HG03196 (cell line): ENCODE data around the gene CLEC2A.

ENCODE experiments used
- ATAC-seq: cut with Tn5 transposase; IDR thresholded peaks from one replicate; pipeline ENCODE4 v1.9.1; 2021; ENCODE audit not compliant: unreplicated experiment

CLEC2A gene

GRCh38 chr12:9935026-9935425 is 2.9 kb upstream of the CLEC2A start:
- no peak for ATAC-seq

DNA sequence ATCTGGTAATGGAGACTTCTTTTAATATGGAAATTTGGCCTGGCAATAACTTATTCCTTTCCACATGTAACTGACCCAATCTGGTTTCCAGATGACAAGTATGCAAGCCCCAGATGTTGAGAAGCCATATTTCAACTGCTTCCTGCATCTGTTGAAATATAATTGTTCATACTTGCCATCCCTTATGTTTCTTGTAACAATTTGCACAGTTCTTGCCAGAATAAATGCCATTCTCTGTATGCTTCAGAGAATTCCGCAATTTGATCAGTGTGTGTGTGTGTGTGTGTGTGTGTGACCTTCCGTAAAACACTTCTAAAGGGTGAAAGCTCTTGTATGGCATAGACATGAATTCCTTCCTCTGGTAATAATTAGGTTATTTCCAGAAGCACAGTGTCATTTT is 1.8 kb upstream of the CLEC2A start:
- ATAC-seq = no peak

DNA sequence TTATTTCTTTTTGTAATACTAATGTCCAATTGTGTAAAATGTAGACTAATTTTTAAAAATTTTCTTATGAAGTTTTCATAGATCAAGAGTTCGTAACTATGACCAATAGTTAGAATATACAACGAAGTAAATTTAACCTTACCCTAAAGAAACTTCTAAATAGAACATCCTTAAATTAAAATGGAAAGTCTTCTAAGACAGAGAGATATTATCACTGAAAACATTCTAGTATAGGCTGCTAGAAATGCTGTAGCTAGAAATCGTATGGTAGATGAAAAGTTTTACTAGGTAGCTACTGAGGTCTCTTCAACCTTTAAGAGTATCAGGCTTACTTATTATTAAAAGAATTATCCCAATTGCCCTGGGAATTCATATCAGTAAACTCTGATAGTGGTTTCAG is 925 bp downstream of the CLEC2A start:
- ATAC-seq = no peak

DNA sequence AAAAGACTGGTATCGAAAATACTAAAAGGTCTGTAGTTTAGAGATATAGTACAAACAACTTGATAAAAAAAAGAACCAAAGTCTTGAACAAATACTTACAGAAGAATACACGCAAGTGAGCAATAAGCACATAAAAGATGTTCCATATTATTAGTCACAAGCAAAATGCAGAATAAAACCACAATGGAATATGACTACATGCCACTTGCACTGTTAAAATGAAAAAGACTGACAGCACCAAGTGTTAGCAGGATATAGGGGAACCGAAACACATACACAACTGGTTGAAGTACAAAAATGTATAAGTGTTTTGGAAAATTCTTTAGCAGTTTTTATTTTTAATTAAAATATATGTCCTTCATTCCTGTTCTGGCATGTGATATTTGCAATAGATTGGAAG is 3.6 kb downstream of the CLEC2A start:
- ATAC-seq = no peak

DNA sequence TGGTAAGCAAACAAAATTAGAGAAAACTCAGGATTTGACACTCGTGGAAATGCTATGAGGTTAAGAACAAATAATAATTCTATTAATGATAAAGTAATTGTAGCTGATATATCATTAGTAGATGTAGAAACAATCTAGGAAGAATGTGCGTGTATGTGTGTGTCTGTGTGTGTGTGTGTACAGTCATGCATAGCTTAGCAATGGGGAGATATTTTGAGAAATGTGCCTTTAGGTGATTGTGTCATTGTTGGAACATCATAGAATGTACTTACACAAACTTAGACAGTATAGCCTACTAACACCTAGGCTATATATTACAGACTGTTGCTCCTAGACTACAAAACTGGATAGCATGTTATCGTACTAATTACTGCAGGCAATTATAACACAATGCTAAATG is 5.3 kb downstream of the CLEC2A start:
- ATAC-seq = no peak

- ATAC-seq = no peak
These were observed 6.3 kb downstream of the CLEC2A start for GRCh38 chr12:9925705-9926393.

- ATAC-seq = no peak
These were observed 9.7 kb downstream of the CLEC2A start for GRCh38 chr12:9922429-9922828.

DNA sequence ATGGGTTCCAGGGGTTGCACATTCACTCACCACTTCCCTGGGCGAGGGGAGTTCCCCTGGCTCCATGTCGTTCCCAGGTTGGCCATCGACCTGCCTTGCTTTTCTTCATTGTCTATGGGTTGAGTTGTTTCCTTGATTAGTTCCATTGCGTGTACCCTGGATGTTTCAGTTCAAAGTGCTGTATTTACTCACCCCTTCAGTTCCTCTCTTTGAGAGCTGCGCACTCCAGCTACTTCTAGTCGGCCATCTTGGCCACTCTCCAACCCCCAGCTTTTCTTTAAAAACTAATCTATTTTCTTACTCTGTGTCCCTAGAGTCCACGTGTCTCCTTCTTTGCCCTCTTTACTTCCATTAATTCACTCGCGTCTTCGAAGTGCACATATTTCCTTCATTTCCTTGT is 11.7 kb downstream of the CLEC2A start:
- no peak for ATAC-seq

- no peak for ATAC-seq
These were observed 12.7 kb downstream of the CLEC2A start for GRCh38 chr12:9919443-9919842.

DNA sequence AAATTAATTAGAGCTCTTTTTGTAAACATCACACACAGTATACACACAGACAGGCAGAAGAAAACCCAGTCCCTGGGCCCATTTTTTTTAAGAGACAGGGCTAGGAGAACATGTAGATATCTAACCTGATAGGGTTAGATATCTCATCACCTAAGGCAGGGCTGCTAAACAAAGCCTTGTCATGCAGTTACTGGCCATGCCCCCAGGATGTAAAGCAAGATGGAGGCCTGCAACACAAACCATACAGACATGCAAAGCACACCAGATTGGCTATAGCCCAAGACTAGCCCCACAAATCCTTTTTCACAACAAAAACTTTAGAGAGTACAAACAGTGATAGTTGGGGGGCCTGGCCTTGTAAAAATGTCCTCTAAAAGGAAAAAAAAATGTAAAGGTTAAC is 20.5 kb downstream of the CLEC2A start:
- ATAC-seq = no peak

GRCh38 chr12:9910716-9911421 is 21.3 kb downstream of the CLEC2A start:
- ATAC-seq = no peak

DNA sequence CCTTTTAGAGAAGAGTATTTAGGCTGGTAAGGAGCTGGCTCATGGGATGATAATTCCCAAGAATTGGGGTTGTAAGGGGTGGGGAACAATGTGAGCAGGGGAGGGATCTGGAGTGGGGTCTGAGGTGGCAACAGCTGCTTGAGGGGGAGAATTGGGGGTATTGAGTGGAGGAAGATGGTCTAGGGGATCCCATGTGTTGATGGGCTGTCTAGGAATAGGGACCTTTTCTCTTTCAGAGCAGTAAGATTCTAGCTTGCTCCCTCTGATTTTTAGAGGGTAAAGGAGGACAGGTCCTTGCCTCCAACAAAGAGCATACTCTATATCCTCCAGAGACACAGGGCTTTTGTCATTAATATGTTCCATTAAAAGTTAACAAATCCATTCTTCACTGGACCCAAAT is 22.4 kb downstream of the CLEC2A start:
- ATAC-seq = no peak

- ATAC-seq = no peak
These were observed 23.8 kb downstream of the CLEC2A start for GRCh38 chr12:9908350-9908749.

- no peak for ATAC-seq
These were observed 24.4 kb downstream of the CLEC2A start for GRCh38 chr12:9907769-9908168.

GRCh38 chr12:9906873-9907272 is 25.3 kb downstream of the CLEC2A start:
- no peak for ATAC-seq

GRCh38 chr12:9902539-9903228 is 29.5 kb downstream of the CLEC2A start:
- ATAC-seq = no peak

GRCh38 chr12:9900930-9901329 is 31.2 kb downstream of the CLEC2A start:
- no peak for ATAC-seq

- ATAC-seq = no peak
These were observed 33.0 kb downstream of the CLEC2A start for GRCh38 chr12:9899209-9899608.

DNA sequence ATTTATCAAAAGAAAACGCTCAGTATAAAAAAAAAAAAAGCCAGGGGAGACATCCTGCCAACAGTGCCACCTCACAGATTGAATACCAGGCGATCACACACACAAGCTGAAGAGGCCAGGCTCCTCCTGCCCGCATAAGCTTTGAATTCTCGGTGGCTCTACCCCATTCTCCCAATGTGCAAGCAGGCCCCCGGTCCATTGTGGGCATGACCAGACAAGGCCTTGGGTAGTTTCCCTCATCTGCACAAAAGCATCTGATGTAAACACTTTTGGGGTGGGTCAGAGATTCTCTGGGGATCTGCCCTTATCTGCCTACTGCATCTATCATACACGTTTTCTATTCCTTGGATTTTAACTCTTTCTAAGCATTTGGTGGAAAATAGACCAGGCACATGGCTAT is 34.6 kb downstream of the CLEC2A start:
- no peak for ATAC-seq

DNA sequence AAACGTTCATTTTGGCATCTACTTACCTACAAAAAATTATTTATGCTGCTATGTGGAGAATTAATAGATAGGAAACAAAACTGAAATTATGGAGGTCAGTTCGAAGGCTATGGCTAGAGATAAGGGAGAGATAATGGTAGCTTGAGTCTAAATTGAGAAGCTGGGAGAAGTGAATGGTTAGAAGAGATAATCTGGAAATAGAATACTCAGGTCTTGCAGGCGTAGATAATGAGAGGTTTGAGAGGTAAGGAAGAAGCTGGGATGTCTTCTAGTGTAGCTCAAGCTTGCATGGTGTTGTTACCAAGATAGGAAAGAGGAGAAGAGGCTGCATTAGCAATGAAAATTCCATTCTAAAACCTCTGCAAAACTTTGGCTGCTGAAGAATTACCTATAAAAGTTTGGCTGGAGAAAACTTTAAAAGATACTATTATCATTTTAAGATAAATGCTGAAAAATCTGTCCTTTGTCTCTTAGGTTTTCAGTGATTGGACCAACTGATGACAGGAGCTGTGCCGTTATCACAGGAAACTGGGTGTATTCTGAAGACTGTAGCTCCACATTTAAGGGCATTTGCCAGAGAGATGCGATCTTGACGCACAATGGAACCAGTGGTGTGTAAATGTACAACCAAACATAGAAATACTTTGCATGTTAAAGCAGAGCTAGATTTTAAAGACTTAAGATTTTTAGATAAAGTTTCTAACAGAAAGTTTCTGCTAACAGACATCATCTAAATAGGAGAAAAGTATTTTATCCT is 36.8 kb downstream of the CLEC2A start:
- no peak for ATAC-seq

DNA sequence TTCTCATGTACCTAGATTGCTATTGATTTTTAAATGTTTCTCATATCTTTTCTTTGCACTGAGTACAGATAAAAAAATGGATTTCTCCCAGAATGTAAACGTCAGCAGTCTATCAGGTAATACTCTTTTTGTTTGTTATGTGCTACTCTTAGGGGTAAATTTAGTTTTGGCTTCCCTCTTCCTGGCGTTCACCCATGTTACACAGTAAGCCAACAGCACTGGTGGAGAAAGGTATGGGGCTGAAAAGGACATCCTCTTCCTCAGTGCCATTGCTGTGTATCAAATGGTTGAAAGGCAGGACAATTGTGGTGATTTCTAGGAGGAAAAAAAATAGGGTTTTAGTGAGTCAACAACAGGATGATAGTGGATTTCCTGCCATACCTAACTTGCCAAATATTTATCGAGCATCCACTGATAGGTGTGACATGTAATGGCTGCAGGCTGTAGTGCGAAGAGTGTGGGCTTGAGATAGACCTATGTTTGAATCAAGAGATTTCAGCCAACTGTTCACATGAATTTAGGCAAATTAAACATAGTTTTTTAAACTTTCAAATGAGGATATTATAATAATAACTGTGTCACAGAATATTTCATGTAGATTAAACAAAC is 43.4 kb downstream of the CLEC2A start:
- ATAC-seq = no peak
